T-cell (primary cell): ENCODE measurements around the gene USP48. TPM values are rescaled to one million over a fixed set of nuclear protein-coding genes. Genes with fewer than 3 reads are reported as not detected.

Experiments
- ATAC-seq, 4 experiments: fragments of 200-7000 bp in 3 of 4; fragments of 150-1000 bp in 1 of 4; cut with Tn5 transposase; replicated peaks in 1 of 4; 1 replicate in 3 of 4; 2 replicates in 1 of 4; pipeline ENCODE4 v1.10.0; 2021; ENCODE audit warnings: moderate library complexity in 3 of 4, mild to moderate bottlenecking in 2 of 4, moderate number of reproducible peaks in 1 of 4
- CTCF ChIA-PET, 2 donors: fragments of 300-600 bp; sonication (Branson Sonifier 250); formaldehyde crosslinking; loops; one replicate each; lab custom pipeline; 2022; ENCODE audit warnings: antibody characterized with exemption in 2 of 2; lab: Charles Lee
- POLR2A ChIA-PET, 2 donors: fragments of 300-600 bp; sonication (Branson Sonifier 250); formaldehyde crosslinking; loops; one replicate each; lab custom pipeline; 2022; ENCODE audit warnings: antibody characterized with exemption in 2 of 2; lab: Charles Lee
- DNase-seq, 35 experiments: peaks; one replicate each; pipeline versions ENCODE4 v3.0.0 to v3.0.0-alpha.2; 2013 to 2023
- H3K27ac ChIP-seq: one replicate; pipeline ENCODE4 v1.5.1; 2013; ENCODE audit warnings: low read length
- H3K27me3 ChIP-seq, 2 experiments: replicated peaks in 1 of 2; 1 replicate in 1 of 2; 2 replicates in 1 of 2; pipeline versions ENCODE4 v1.6.1 to v1.7.0; 2013; ENCODE audit warnings: low read length in 1 of 2, mixed read lengths in 1 of 2; ENCODE audit not compliant: control insufficient read depth in 2 of 2, insufficient read depth in 2 of 2; ENCODE audit errors: extremely low read depth in 1 of 2
- H3K36me3 ChIP-seq, 2 donors: 1 replicate in 1 of 2; 2 replicates in 1 of 2; pipeline versions ENCODE4 v1.6.1 to v1.7.0; 2013; ENCODE audit warnings: low read length in 1 of 2; ENCODE audit not compliant: control insufficient read depth in 2 of 2, insufficient read depth in 1 of 2; ENCODE audit errors: extremely low read depth in 1 of 2
- H3K4me1 ChIP-seq, 2 experiments: 1 replicate in 1 of 2; 2 replicates in 1 of 2; pipeline versions ENCODE4 v1.6.1 to v1.7.0; 2013; ENCODE audit warnings: low read length in 2 of 2, mixed read lengths in 1 of 2; ENCODE audit not compliant: insufficient read depth in 2 of 2, control insufficient read depth in 1 of 2; ENCODE audit errors: extremely low read depth in 1 of 2
- H3K4me3 ChIP-seq, 2 donors: 1 replicate in 1 of 2; 2 replicates in 1 of 2; pipeline versions ENCODE4 v1.5.1 to v1.7.0; 2013; ENCODE audit warnings: mild to moderate bottlenecking in 2 of 2, low read length in 1 of 2, moderate library complexity in 1 of 2; ENCODE audit not compliant: control insufficient read depth in 1 of 2; ENCODE audit errors: extremely low read depth in 1 of 2
- H3K9me3 ChIP-seq: 2 replicates; pipeline ENCODE4 v1.7.0; 2013
- H3K27ac Mint-ChIP-seq, 2 donors: one replicate each; pipeline ENCODE4 v1.8.0; 2020 to 2021; ENCODE audit warnings: mild to moderate bottlenecking in 2 of 2, mixed read lengths in 2 of 2
- H3K27me3 Mint-ChIP-seq, 2 donors: one replicate each; pipeline ENCODE4 v1.8.0; 2021 to 2022; ENCODE audit warnings: mixed read lengths in 2 of 2
- H3K36me3 Mint-ChIP-seq: one replicate; pipeline ENCODE4 v1.8.0; 2021; ENCODE audit warnings: mixed read lengths
- H3K4me1 Mint-ChIP-seq, 3 donors: one replicate each; pipeline ENCODE4 v1.8.0; 2020 to 2022; ENCODE audit warnings: mixed read lengths in 3 of 3, mild to moderate bottlenecking in 1 of 3
- H3K4me3 Mint-ChIP-seq, 3 donors: one replicate each; pipeline ENCODE4 v1.8.0; 2020 to 2022; ENCODE audit warnings: mild to moderate bottlenecking in 3 of 3, mixed read lengths in 3 of 3, moderate library complexity in 3 of 3
- H3K9me3 Mint-ChIP-seq, 3 donors: one replicate each; pipeline ENCODE4 v1.8.0; 2020 to 2022; ENCODE audit warnings: mixed read lengths in 3 of 3
- WGBS: methylation state at CpG from one replicate; pipeline ENCODE4 v1.1.5; 2013; ENCODE audit warnings: missing lambda C conversion rate; ENCODE audit not compliant: insufficient coverage; 5-methylcytosine and 5-hydroxymethylcytosine counted together
- total RNA-seq, 35 experiments: library from RNA in 6 of 35; stranded (reverse) in 6 of 35; fragments of 120-200 nt in 1 of 35; gene quantifications; one replicate each; pipeline versions ENCODE4 v1.2.1 to v1.2.4 and lab custom pipeline; 2013 to 2026

Gene USP48
- total RNA-seq (10 to 100 TPM; 65.8 to 95.6 (median 77.5) TPM), total RNA-seq (lab: John Stamatoyannopoulos, UW) (39.6 to 124 (median 89.9) reads per million in 29 experiments)
- 71.2 TPM for total RNA-seq (2013)

DNA sequence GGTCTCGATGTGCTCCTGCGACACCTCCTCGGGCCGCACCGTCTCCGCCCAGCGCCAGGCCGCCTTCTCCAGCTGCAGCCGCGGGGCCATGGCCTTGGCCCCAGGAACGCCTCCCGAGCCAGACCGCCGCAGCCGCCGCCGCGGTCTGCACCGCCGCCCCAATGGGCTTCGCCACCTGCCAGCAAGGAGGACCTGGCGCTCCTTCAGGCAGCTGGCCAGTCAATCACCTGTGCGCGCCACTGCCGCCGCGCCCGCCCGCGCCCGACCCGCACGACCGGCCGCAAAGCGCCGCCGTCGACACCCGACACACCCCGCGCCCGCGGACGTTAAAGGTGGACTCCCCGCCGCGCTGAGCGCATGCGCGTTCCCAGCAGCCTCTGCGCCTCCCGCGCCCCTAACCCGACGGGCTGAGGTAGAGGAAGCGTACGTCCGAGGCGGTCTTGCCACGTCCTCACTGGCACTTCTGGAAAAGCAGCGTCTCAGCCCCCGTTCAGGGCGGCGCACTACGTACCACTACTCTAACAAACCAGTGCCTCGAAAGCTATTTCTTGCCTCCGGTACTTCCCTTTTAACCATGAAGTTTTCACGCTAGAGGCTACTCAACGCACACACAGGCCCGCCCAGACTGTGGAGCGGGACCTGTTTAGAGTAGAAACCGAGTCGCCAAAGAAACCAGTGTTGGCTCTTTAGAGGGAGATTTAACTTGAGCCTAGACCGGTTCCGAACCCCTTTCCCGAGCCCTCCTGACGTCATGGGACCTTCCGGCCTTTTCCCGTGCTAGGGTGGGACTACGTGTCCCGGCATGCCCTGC is at the start of gene USP48:
Gene USP48 (minus strand): TSS at position 282 of the 811 bp plus-strand sequence. CDS start 192 bp downstream, at position 90.
- peaks cover 33 to 37% (median 34%) of the 10 kb centered on the region in 3 donors for H3K4me1 Mint-ChIP-seq
- DNase-seq (peak; percentile 93 to 98 (median 96)), ATAC-seq (peak; percentile 86 to 93 (median 90))
- H3K27ac Mint-ChIP-seq = peak within 1 kb of the TSS; percentile 100
- peaks cover 0 to 2% of the 10 kb centered on the region in 2 donors for H3K27me3 Mint-ChIP-seq
- CTCF ChIA-PET = interaction anchor here in 1 of 2 donors (0.6 kb wide), 1 partner anchor 10 kb away, joined by 6 read pairs; no protein-coding TSS in a partner anchor
- H3K4me1 ChIP-seq = peaks cover 10 to 29% of the 10 kb centered on the region in 2 experiments
- POLR2A ChIA-PET = interaction anchor here in 1 of 2 donors (1.1 to 1.6 kb wide), 3 partner anchors 10 to 257 kb away, joined by 4 to 5 read pairs (median 4); no protein-coding TSS in a partner anchor
- H3K36me3 Mint-ChIP-seq = peaks cover 3% of the 10 kb centered on the region
- H3K4me3 ChIP-seq = peak within 1 kb of the TSS; percentile 91 to 96
- H3K4me3 Mint-ChIP-seq = peak within 1 kb of the TSS; percentile 97 to 99 (median 97)
- no peaks in the 10 kb centered on the region for H3K9me3 ChIP-seq
- under 1% methylated on average over 79 of the region's 82 CpGs for WGBS
- H3K27me3 ChIP-seq = no peaks in the 10 kb centered on the region
- H3K36me3 ChIP-seq = no peaks in the 10 kb centered on the region
- no peaks in the 10 kb centered on the region for H3K9me3 Mint-ChIP-seq
- H3K27ac ChIP-seq = peak within 1 kb of the TSS; percentile 99

DNA sequence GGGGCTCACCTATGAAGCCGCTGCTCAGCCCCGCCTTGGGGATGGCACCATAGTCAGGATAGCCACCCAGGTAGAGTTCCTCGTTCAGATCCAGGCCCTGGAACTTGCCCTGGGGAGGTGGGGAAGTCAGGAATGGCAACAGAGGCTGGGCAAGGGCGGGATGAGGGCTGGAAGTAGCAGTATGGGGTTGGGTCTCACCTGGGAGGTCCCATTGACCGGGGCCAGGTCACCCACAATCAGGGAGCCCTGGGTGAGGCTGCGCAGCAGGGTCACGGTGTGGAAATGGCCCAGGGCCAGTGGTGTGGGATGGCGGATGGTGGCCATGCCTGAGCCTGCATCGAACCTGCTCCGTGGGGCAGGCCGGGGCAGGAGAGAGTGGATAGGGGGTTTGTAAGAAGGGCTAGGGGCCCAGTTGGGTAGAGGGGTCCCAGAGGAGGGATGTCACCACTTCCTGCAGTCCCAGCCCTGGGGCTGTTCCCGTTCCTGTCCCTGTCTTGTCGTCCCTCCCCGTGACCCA is 48.6 kb upstream of the USP48 start:
- Histone ChIP-seq H3K27ac (no peak overlapping the region), H3K4me1 (no peaks in the 10 kb centered on the region), H3K36me3 (no peaks in the 10 kb centered on the region), H3K4me3 (no peak overlapping the region), H3K9me3 (no peaks in the 10 kb centered on the region), H3K27me3 (peaks cover 0 to 4% of the 10 kb centered on the region in 2 experiments)
- H3K4me1 Mint-ChIP-seq = no peaks in the 10 kb centered on the region
- DNase-seq (no peak), ATAC-seq (no peak)
- WGBS = 84% methylated on average over 6 of the region's 14 CpGs
- POLR2A ChIA-PET = no interaction called here
- H3K36me3 Mint-ChIP-seq = peaks cover 19% of the 10 kb centered on the region
- no peak overlapping the region for H3K4me3 Mint-ChIP-seq
- H3K9me3 Mint-ChIP-seq = peaks cover 3 to 19% (median 18%) of the 10 kb centered on the region in 3 donors
- CTCF ChIA-PET = no interaction called here
- H3K27me3 Mint-ChIP-seq = no peaks in the 10 kb centered on the region
- H3K27ac Mint-ChIP-seq = no peak overlapping the region

GRCh38 chr1:21830792-21831453 is 48.0 kb upstream of the USP48 start:
- CTCF ChIA-PET = no interaction called here
- peaks cover 3 to 19% (median 18%) of the 10 kb centered on the region in 3 donors for H3K9me3 Mint-ChIP-seq
- no peaks in the 10 kb centered on the region for H3K27me3 Mint-ChIP-seq
- POLR2A ChIA-PET = no interaction called here
- H3K27ac ChIP-seq = no peak overlapping the region
- no peak for ATAC-seq
- peaks cover 19% of the 10 kb centered on the region for H3K36me3 Mint-ChIP-seq
- H3K4me1 ChIP-seq = no peaks in the 10 kb centered on the region
- H3K27me3 ChIP-seq = peaks cover 0 to 4% of the 10 kb centered on the region in 2 experiments
- no peaks in the 10 kb centered on the region for H3K4me1 Mint-ChIP-seq
- no peak overlapping the region for H3K27ac Mint-ChIP-seq
- H3K4me3 ChIP-seq = no peak overlapping the region
- DNase-seq = no peak
- H3K9me3 ChIP-seq = no peaks in the 10 kb centered on the region
- H3K4me3 Mint-ChIP-seq = no peak overlapping the region
- 91% methylated on average over 18 of the region's 23 CpGs for WGBS
- no peaks in the 10 kb centered on the region for H3K36me3 ChIP-seq

DNA sequence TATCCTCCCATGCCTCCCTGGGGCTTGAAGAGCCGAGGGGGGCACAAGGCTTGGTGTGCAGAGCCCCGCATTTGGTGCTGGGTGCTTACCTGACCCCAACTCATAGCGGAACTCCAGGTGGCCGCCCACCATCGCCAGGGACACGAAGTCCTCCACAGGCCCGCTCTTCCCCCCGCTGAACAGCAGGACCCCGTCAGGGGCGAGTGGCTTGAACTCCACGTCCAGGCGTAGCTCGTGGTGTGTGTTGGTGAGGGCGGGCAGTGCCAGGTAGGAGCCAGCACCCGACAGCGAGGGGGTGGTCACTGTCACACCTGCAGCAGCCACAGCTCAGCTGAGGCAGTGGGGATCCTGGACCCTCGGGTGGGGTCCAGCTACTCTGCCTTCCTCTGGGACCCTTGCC is 46.3 kb upstream of the USP48 start:
- peaks cover 10% of the 10 kb centered on the region for H3K36me3 Mint-ChIP-seq
- Histone ChIP-seq H3K27me3 (peaks cover 0 to 5% of the 10 kb centered on the region in 2 experiments), H3K9me3 (no peaks in the 10 kb centered on the region), H3K4me3 (no peak overlapping the region), H3K4me1 (no peaks in the 10 kb centered on the region), H3K27ac (no peak overlapping the region), H3K36me3 (no peaks in the 10 kb centered on the region)
- no peak overlapping the region for H3K4me3 Mint-ChIP-seq
- H3K27me3 Mint-ChIP-seq = no peaks in the 10 kb centered on the region
- no peak overlapping the region for H3K27ac Mint-ChIP-seq
- ChIA-PET POLR2A (no interaction called here), CTCF (interaction anchor here in 1 of 2 donors (0.5 kb wide), 1 partner anchor 30 kb away, joined by 3 read pairs; no protein-coding TSS in a partner anchor)
- DNase-seq (no peak), ATAC-seq (no peak)
- peaks cover 2 to 9% (median 9%) of the 10 kb centered on the region in 3 donors for H3K9me3 Mint-ChIP-seq
- H3K4me1 Mint-ChIP-seq = no peaks in the 10 kb centered on the region
- WGBS = 88% methylated on average over 17 of the region's 17 CpGs

GRCh38 chr1:21828506-21829210 is 45.7 kb upstream of the USP48 start:
- H3K27ac Mint-ChIP-seq = no peak overlapping the region
- Histone ChIP-seq H3K27me3 (peaks cover 0 to 11% of the 10 kb centered on the region in 2 experiments), H3K4me1 (no peaks in the 10 kb centered on the region), H3K27ac (no peak overlapping the region), H3K36me3 (no peaks in the 10 kb centered on the region), H3K4me3 (no peak overlapping the region), H3K9me3 (no peaks in the 10 kb centered on the region)
- H3K27me3 Mint-ChIP-seq = peaks cover 0 to 3% of the 10 kb centered on the region in 2 donors
- WGBS = 87% methylated on average over 15 of the region's 28 CpGs
- ATAC-seq = no peak
- H3K4me1 Mint-ChIP-seq = no peaks in the 10 kb centered on the region
- ChIA-PET CTCF (no interaction called here), POLR2A (no interaction called here)
- H3K36me3 Mint-ChIP-seq = peaks cover 4% of the 10 kb centered on the region
- peaks cover 0 to 3% (median 3%) of the 10 kb centered on the region in 3 donors for H3K9me3 Mint-ChIP-seq
- no peak for DNase-seq
- no peak overlapping the region for H3K4me3 Mint-ChIP-seq

- ChIA-PET POLR2A (no interaction called here), CTCF (no interaction called here)
- H3K9me3 Mint-ChIP-seq = peaks cover 0 to 3% (median 2%) of the 10 kb centered on the region in 3 donors
- H3K4me3 Mint-ChIP-seq = no peak overlapping the region
- no peaks in the 10 kb centered on the region for H3K4me1 Mint-ChIP-seq
- no peaks in the 10 kb centered on the region for H3K36me3 ChIP-seq
- WGBS = 87% methylated on average over 12 of the region's 13 CpGs
- ATAC-seq (no peak), DNase-seq (no peak)
- H3K9me3 ChIP-seq = no peaks in the 10 kb centered on the region
- H3K4me3 ChIP-seq = no peak overlapping the region
- H3K27ac ChIP-seq = no peak overlapping the region
- peaks cover 0 to 4% of the 10 kb centered on the region in 2 donors for H3K27me3 Mint-ChIP-seq
- no peaks in the 10 kb centered on the region for H3K4me1 ChIP-seq
- no peak overlapping the region for H3K27ac Mint-ChIP-seq
- H3K27me3 ChIP-seq = peaks cover 0 to 13% of the 10 kb centered on the region in 2 experiments
- H3K36me3 Mint-ChIP-seq = peaks cover 4% of the 10 kb centered on the region
Measured at GRCh38 chr1:21828075-21828474, 45.1 kb upstream of the USP48 start.
